GM20000 (cell line): ENCODE measurements around the gene PPME1.
"Not testable (repeated sequence)": the region's sequence is repeated elsewhere in the genome, so short reads cannot be mapped to it uniquely, and the experiment has no call there.

Source experiments
- DNase-seq: peaks from one replicate; pipeline ENCODE4 v3.0.0; 2012; ENCODE audit warnings: low spot score
- CTCF ChIP-seq: IDR thresholded peaks from 2 replicates; pipeline ENCODE4 v1.5.1; 2012; ENCODE audit warnings: mild to moderate bottlenecking, control low read depth; ENCODE audit errors: extremely low read depth, missing control alignments

The PPME1 gene

GRCh38 chr11:74135127-74135840 lies 35.8 kb upstream of the PPME1 start:
- no peak for TF ChIP-seq CTCF
- DNase-seq: no peak

GRCh38 chr11:74138021-74138420 lies 33.1 kb upstream of the PPME1 start:
- DNase-seq: no peak
- no peak for TF ChIP-seq CTCF

GRCh38 chr11:74138572-74138971 lies 32.5 kb upstream of the PPME1 start:
- no peak for DNase-seq

GRCh38 chr11:74139151-74139918 lies 31.8 kb upstream of the PPME1 start:
- no peak for TF ChIP-seq CTCF
- no peak for DNase-seq

More at GRCh38 chr11:74138572-74138971, 32.5 kb upstream of the PPME1 start:
- TF ChIP-seq CTCF: no peak

GRCh38 chr11:74139919-74140431 lies 31.1 kb upstream of the PPME1 start:
- DNase-seq: not testable (repeated sequence)

- no peak for TF ChIP-seq CTCF
- DNase-seq: no peak
These were observed 29.8 kb upstream of the PPME1 start for GRCh38 chr11:74141241-74141695.

- DNase-seq: no peak
- no peak for TF ChIP-seq CTCF
These were observed 29.2 kb upstream of the PPME1 start for GRCh38 chr11:74141908-74142307.
